GM19467 (cell line): ENCODE measurements around the gene CCDC88A.

Experiments
- ATAC-seq: cut with Tn5 transposase; IDR thresholded peaks from one replicate; pipeline ENCODE4 v1.9.1; 2021; ENCODE audit warnings: mild to moderate bottlenecking, moderate library complexity; ENCODE audit not compliant: unreplicated experiment

CCDC88A gene

GRCh38 chr2:55425431-55425831, 5.8 kb upstream of the CCDC88A start:
- ATAC-seq = no peak

GRCh38 chr2:55422876-55423665, 3.4 kb upstream of the CCDC88A start:
- ATAC-seq = no peak

- no peak for ATAC-seq
Measured at GRCh38 chr2:55421326-55421725, 1.7 kb upstream of the CCDC88A start.

GRCh38 chr2:55420871-55421270, 1.2 kb upstream of the CCDC88A start:
- no peak for ATAC-seq

- no peak for ATAC-seq
Measured at GRCh38 chr2:55420439-55420725, 726 bp upstream of the CCDC88A start.

GRCh38 chr2:55419233-55419678, 400 bp downstream of the CCDC88A start:
- ATAC-seq = no peak

GRCh38 chr2:55418512-55419232, 984 bp downstream of the CCDC88A start:
- ATAC-seq = no peak

- ATAC-seq = no peak
Measured at GRCh38 chr2:55418072-55418471, 1.6 kb downstream of the CCDC88A start.

GRCh38 chr2:55416786-55417568, 2.7 kb downstream of the CCDC88A start:
- no peak for ATAC-seq

- no peak for ATAC-seq
Measured at GRCh38 chr2:55415300-55415699, 4.4 kb downstream of the CCDC88A start.

GRCh38 chr2:55408918-55409868, 10.5 kb downstream of the CCDC88A start:
- ATAC-seq = no peak

- no peak for ATAC-seq
Measured at GRCh38 chr2:55408098-55408882, 11.4 kb downstream of the CCDC88A start.

- no peak for ATAC-seq
Measured at GRCh38 chr2:55405116-55405515, 14.5 kb downstream of the CCDC88A start.

- ATAC-seq = no peak
Measured at GRCh38 chr2:55403256-55403998, 16.2 kb downstream of the CCDC88A start.

- no peak for ATAC-seq
Measured at GRCh38 chr2:55401124-55401523, 18.5 kb downstream of the CCDC88A start.

- ATAC-seq = no peak
Measured at GRCh38 chr2:55400332-55400731, 19.3 kb downstream of the CCDC88A start.

GRCh38 chr2:55399815-55400214, 19.8 kb downstream of the CCDC88A start:
- no peak for ATAC-seq

- no peak for ATAC-seq
Measured at GRCh38 chr2:55395724-55396605, 23.7 kb downstream of the CCDC88A start.
